ENCODE measurements around the gene NFAM1. TPM values are rescaled to one million over a fixed set of nuclear protein-coding genes. Genes with fewer than 3 reads are reported as not detected.

NFAM1 gene
- total and polyA plus RNA-seq, 2 of the 4 experiments (the other 2 are of a cell fraction) = not detected

- Histone ChIP-seq H3K14ac (replicated peaks; ENCODE audit: low read depth, low read length) (no peak overlapping the region), H3K4me2 (ENCODE audit: low read depth, low read length) (no peak overlapping the region; the same call in 1 of the 2 replicates), H3K56ac (ENCODE audit: extremely low read depth, insufficient read depth, low read length) (no peak overlapping the region), H2BK120ac (ENCODE audit: low read depth, low read length) (no peak overlapping the region), H4K20me1 (ENCODE audit: insufficient read depth, low read length) (no peaks in the 10 kb centered on the region), H3K27ac (ENCODE audit: insufficient read depth, low read length) (no peak overlapping the region), H2BK5ac (ENCODE audit: low read depth, low read length, poor library complexity, severe bottlenecking) (no peak overlapping the region), H3K9me3 (ENCODE audit: control insufficient read depth, insufficient read depth, low read length) (no peaks in the 10 kb centered on the region), H3K23ac (ENCODE audit: low read depth, low read length) (no peak overlapping the region), H3K4me1 (ENCODE audit: control insufficient read depth, insufficient read depth, low read length) (peaks cover 1% of the 10 kb centered on the region; the same call in 1 of the 2 replicates), H3K4me3 (ENCODE audit: insufficient read depth, low read depth, low read length) (no peak overlapping the region), H2BK15ac (ENCODE audit: low read depth, low read length) (no peak overlapping the region), H3K27me3 (ENCODE audit: control insufficient read depth, insufficient read depth, low read length) (peaks cover 61% of the 10 kb centered on the region), H2AK9ac (replicated peaks; ENCODE audit: low read depth, low read length, poor library complexity) (no peak overlapping the region), H2BK20ac (ENCODE audit: low read depth, low read length) (no peak overlapping the region), H4K8ac (ENCODE audit: low read depth in 2 of 2, low read length in 2 of 2) (no peak overlapping the region), H3K9ac (ENCODE audit: low read depth, low read length) (no peak overlapping the region), H3K79me1 (ENCODE audit: low read depth in 1 of 2, low read length in 2 of 2) (no peaks in the 10 kb centered on the region), H3K36me3 (ENCODE audit: control insufficient read depth, insufficient read depth, low read length) (no peaks in the 10 kb centered on the region), H2AFZ (replicated peaks; ENCODE audit: low read length, poor library complexity) (no peak overlapping the region), H3K4ac (ENCODE audit: low read depth, low read length) (no peak overlapping the region), H2AK5ac (ENCODE audit: low read depth, low read length) (no peak overlapping the region), H4K5ac (ENCODE audit: low read depth, low read length) (no peak overlapping the region), H3K18ac (ENCODE audit: low read depth, low read length) (no peak overlapping the region), H4K91ac (ENCODE audit: insufficient read depth, low read depth, low read length) (no peak overlapping the region), H3K9me1 (ENCODE audit: insufficient read depth, low read length) (peaks cover 6% of the 10 kb centered on the region)
- in situ Hi-C loops (cut with MboI; ENCODE audit: low sequenced_read_pairs) = no loop called here
- no peak for TF ChIP-seq NFE2L2 (IDR thresholded peaks at IDR 0.05; ENCODE audit: low read depth, low read length)
- no peak for TF ChIP-seq RFX5 (IDR thresholded peaks at IDR 0.05; ENCODE audit: low read depth, low read length)
- TF ChIP-seq ELK1 (IDR thresholded peaks at IDR 0.05; ENCODE audit: borderline replicate concordance, low read depth, low read length) = no peak
- TF ChIP-seq CEBPB (IDR thresholded peaks at IDR 0.05; ENCODE audit: low read depth, low read length) = no peak
- no peak for TF ChIP-seq MAZ (IDR thresholded peaks at IDR 0.05; ENCODE audit: borderline replicate concordance, low read depth, low read length)
- no peak for TF ChIP-seq MAFK (IDR thresholded peaks at IDR 0.05; ENCODE audit: low read depth, low read length)
- TF ChIP-seq CTCF (conservative IDR thresholded peaks at IDR 0.05; ENCODE audit: low read depth, low read length) = no peak
- no peak for TF ChIP-seq BHLHE40 (IDR thresholded peaks at IDR 0.05; ENCODE audit: low read depth, low read length)
- no peak for TF ChIP-seq SMC3 (IDR thresholded peaks at IDR 0.05; ENCODE audit: low read depth, low read length)
- TF ChIP-seq CHD1 (IDR thresholded peaks at IDR 0.05; ENCODE audit: low read depth, low read length) = no peak
- no peak for TF ChIP-seq MXI1 (IDR thresholded peaks at IDR 0.05; ENCODE audit: borderline replicate concordance, low read depth, low read length)
- TF ChIP-seq FOS (IDR thresholded peaks at IDR 0.05; ENCODE audit: low read depth, low read length) = no peak
- TF ChIP-seq RCOR1 (IDR thresholded peaks at IDR 0.05; ENCODE audit: insufficient replicate concordance, low read length) = no peak
- no peak for TF ChIP-seq USF2 (IDR thresholded peaks at IDR 0.05; ENCODE audit: low read depth, low read length)
- TF ChIP-seq RAD21 (IDR thresholded peaks at IDR 0.05; ENCODE audit: low read length) = no peak
- no peak for TF ChIP-seq POLR2A (IDR thresholded peaks at IDR 0.05; ENCODE audit: low read depth, low read length)
- POLR2A ChIA-PET (ENCODE audit: unreplicated experiment) = no interaction called here
- WGBS, 2 experiments (ENCODE audit: extremely low coverage in 2 of 2, insufficient read length in 1 of 2) = no CpG with 5 or more reads among the region's 11 CpGs
- no TSS peak for BruUV-seq (replicated peaks)
- ATAC-seq (ENCODE audit: low read depth) (no peak), DNase-seq (no peak)
- CTCF ChIA-PET = no interaction called here
- intact Hi-C loops (cut with micrococcal nuclease) = no loop called here
- dilution Hi-C loops (cut with HindIII; ENCODE audit: low sequenced_read_pairs, unreplicated experiment) = no loop called here
Observed at GRCh38 chr22:42367980-42368378, 64.2 kb downstream of the NFAM1 start.

Data from IMR-90 (cell line).